Urinary bladder (tissue), 4 donors: Measurements from ENCODE around the gene DMRTB1. TPM values are rescaled to one million over a fixed set of nuclear protein-coding genes. Genes with fewer than 3 reads are reported as not detected.

Source experiments
- DNase-seq: peaks from one replicate; pipeline ENCODE4 v3.0.0-alpha.2; 2015; ENCODE audit errors: extremely low spot score
- H3K27ac ChIP-seq: one replicate; pipeline ENCODE4 v1.5.1; 2013; ENCODE audit warnings: low read depth, mild to moderate bottlenecking, moderate library complexity
- H3K36me3 ChIP-seq: one replicate; pipeline ENCODE4 v1.6.1; 2013; ENCODE audit warnings: mild to moderate bottlenecking, moderate library complexity; ENCODE audit not compliant: insufficient read depth
- H3K4me1 ChIP-seq: one replicate; pipeline ENCODE4 v1.6.1; 2013; ENCODE audit warnings: mild to moderate bottlenecking, moderate library complexity; ENCODE audit not compliant: insufficient read depth
- H3K4me3 ChIP-seq: one replicate; pipeline ENCODE4 v1.5.1; 2013; ENCODE audit warnings: low read depth, low read length
- whole genome bisulfite sequencing: extraction: QIAGEN DNeasy Blood & Tissue Kit; methylation state at CpG from one replicate; pipeline ENCODE4 v1.1.7; 2013; 5-methylcytosine and 5-hydroxymethylcytosine counted together
- polyA plus RNA-seq: library from polyadenylated mRNA; stranded (reverse); fragments of 200-250 nt; gene quantifications from one replicate; pipeline ENCODE4 v1.2.3, GENCODE V29; 2013
- total RNA-seq: library from RNA; depleted of rRNA; stranded (reverse); fragments of >200 nt; gene quantifications from one replicate; pipeline ENCODE4 v1.2.3, GENCODE V29; 2014
- donor health status: healthy with polysubstance abuse.
- donor health status: healthy.

Gene DMRTB1
- total RNA-seq, result not detected
- not detected for polyA plus RNA-seq

DNA sequence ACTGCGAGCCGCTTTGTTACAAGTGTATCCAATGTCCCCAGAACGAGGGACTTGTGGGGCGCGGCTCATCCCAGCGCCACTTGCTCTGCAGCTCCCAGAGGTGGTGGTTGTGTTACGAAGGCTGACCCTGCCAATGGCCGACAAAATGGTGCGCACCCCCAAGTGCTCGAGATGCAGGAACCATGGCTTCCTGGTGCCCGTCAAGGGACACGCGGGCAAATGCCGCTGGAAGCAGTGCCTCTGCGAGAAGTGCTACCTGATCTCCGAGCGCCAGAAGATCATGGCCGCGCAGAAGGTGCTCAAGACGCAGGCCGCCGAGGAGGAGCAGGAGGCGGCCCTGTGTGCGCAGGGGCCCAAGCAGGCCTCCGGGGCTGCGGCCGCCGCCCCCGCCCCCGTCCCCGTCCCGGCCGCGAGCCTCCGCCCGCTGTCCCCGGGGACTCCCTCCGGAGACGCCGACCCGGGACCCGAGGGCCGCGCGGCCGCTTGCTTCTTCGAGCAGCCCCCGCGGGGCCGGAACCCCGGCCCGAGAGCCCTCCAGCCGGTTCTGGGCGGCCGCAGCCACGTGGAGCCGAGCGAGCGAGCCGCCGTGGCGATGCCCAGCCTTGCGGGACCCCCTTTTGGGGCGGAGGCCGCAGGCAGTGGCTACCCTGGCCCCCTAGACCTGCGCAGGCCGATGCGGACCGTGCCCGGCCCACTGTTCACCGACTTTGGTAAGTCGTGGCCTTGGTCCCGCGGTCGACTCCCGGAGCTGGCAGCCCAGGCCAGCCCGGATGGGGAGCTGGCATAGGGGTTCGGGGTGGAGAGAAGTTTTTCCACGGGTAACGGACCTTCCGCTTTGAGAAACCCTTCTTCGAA is at the start of gene DMRTB1:
TSS of gene DMRTB1 (plus strand) at position 79 of the 855 bp plus-strand sequence. CDS start at position 134, 55 bp downstream.
- no peaks in the 10 kb centered on the region for H3K36me3 ChIP-seq
- no peak for DNase-seq
- H3K4me1 ChIP-seq, result no peaks in the 10 kb centered on the region
- H3K27ac ChIP-seq, result no peak within 1 kb of the TSS
- H3K4me3 ChIP-seq, result no peak within 1 kb of the TSS
- 95% methylated on average over 82 of the region's 82 CpGs for WGBS

DNA sequence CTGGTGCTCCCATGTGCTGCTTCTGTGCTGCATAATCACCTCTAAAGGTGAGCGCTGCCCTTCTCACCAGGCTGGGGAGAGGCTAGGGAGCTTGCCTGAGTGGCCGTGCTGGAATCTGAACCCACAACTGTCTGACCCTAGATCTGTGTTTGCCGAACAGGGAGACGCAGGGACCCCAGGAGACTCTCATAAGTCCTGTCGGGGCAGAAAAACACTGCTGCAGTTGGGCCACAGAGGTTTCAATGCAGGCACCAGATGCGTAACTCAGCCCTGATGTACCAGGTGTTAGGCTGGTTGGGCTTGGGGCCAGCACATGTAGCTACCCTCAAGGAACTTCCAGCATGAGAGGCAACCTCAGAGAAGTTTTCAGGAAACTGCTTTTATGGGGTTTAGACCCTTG is 49.5 kb upstream of the DMRTB1 start:
- Histone ChIP-seq H3K4me3 (no peak overlapping the region), H3K4me1 (no peaks in the 10 kb centered on the region), H3K27ac (no peak overlapping the region), H3K36me3 (no peaks in the 10 kb centered on the region)
- DNase-seq, result no peak
- 83% methylated on average over 6 of the region's 6 CpGs for WGBS

DNA sequence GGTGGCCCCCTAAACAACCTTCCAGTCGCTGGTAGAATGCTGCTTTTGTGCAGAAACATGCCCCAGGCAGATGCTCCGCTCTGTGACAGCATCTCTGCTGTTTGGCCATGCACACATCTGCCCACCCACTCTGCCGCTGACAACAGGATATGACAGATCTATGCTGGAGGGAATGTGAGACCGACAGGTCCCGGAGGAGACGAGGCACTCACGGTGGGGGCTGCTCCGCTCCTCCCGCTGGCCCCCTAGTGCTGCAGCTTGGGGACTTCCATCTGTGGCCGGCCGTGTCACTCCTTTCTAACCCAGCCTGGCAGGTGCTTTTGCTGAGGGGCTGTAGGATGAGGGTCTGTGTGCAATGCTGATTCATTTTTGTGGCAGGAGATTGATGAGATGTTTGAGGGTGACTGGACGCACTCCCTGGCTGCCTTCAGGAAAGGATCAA is 49.1 kb upstream of the DMRTB1 start:
- 48% methylated on average over 12 of the region's 12 CpGs for WGBS
- DNase-seq, result no peak
- H3K27ac ChIP-seq, result no peak overlapping the region
- H3K4me3 ChIP-seq, result no peak overlapping the region
- H3K36me3 ChIP-seq, result no peaks in the 10 kb centered on the region
- no peaks in the 10 kb centered on the region for H3K4me1 ChIP-seq

DNA sequence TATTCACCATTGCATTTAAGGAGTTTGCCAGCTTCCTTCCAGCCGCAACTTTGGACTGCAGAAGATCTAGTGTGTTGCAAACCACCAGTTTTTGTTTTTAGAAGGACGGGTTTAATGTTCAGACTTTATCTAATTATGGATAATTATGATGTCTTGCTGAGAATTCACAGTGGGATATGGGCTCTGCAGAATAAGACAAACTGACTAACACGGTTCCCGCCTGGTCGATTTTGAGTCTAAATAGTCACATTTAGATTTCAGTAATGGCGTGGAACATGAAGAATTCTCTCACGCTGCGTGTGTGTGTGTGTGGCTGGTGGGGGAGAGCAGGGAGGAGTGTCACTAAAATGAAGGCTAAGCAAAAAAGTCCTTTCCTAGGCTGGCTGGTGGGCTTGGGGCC is 48.5 kb upstream of the DMRTB1 start:
- WGBS, result 83% methylated on average over 8 of the region's 8 CpGs
- H3K27ac ChIP-seq, result no peak overlapping the region
- no peak overlapping the region for H3K4me3 ChIP-seq
- no peaks in the 10 kb centered on the region for H3K36me3 ChIP-seq
- no peak for DNase-seq
- H3K4me1 ChIP-seq, result no peaks in the 10 kb centered on the region

DNA sequence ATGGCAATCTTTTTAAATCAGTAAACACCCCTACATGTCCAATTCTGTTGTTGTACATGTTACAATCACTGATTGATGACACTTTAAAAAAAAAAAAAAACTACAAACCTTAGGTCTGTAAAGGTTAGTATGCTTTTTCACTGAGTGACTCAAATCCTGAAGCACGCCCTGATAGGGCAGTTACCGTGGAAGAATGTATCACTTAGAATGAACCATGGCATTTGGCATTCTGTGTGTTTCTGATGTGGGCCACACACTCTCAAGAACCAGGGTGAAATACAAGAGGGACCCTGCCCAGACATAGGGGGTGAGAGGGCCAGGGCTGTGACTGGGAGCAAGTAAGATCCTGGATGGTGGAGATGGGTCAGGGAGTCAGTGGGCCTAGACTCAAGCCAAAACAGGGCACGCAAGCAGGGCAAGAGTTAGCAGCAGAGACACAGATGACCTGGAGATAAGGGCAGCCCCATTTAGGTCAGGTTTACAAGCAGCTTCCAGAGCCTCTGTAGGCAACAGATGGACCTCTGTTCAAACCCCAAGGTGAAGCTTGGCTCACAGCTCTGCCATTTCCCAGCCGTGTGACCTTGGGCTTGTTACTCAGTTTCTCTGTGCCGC is 47.6 kb upstream of the DMRTB1 start:
- no peaks in the 10 kb centered on the region for H3K4me1 ChIP-seq
- no peak for DNase-seq

DNA sequence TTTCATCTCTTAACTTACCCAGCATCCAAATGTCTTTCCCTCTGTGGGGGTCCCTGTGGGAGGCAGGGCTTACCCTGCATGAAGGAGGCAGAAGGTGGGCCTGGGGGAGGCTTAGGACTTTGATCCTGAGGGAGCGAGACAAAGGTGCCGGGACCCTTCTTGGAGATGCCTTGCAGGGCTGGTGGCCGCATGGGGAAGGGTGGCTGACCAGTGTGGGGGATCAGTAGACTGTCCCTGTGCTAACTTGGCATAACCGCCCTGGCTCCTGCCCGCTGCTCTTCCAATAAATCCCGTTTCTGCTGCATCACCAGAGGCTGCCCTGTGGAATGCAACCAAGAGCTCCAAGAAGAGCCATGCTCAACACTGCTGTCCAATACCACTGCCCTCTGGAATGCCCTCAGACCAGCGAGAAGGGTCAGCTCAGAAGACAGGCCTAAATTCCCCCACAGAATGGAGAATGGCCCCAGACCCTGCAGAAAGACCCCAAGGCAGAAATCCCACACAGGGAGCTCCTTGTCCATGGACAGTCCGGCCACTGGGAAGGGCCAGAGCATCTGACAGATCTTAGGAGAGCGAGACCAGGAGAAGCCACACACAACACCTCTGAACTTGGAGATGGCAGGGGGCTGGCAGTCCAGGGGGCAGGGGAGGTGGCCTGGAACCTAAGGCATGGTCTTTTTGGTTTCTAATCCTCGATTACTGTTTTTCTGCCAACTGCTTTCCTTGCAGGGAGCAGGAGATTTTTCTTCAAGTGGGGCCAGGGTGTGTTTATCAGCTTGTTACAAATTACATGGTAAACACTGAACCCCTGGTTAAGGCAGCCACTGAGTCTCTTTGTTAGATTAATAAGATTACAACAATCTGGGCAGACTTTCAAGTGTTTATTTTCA is 46.7 kb upstream of the DMRTB1 start:
- Histone ChIP-seq H3K4me3 (no peak overlapping the region), H3K4me1 (no peaks in the 10 kb centered on the region), H3K27ac (no peak overlapping the region), H3K36me3 (no peaks in the 10 kb centered on the region)
- WGBS, result 89% methylated on average over 10 of the region's 10 CpGs
- no peak for DNase-seq

More for the DNA sequence above, 47.6 kb upstream of the DMRTB1 start:
- H3K27ac ChIP-seq, result no peak overlapping the region
- 81% methylated on average over 5 of the region's 5 CpGs for WGBS
- H3K36me3 ChIP-seq, result no peaks in the 10 kb centered on the region
- no peak overlapping the region for H3K4me3 ChIP-seq

DNA sequence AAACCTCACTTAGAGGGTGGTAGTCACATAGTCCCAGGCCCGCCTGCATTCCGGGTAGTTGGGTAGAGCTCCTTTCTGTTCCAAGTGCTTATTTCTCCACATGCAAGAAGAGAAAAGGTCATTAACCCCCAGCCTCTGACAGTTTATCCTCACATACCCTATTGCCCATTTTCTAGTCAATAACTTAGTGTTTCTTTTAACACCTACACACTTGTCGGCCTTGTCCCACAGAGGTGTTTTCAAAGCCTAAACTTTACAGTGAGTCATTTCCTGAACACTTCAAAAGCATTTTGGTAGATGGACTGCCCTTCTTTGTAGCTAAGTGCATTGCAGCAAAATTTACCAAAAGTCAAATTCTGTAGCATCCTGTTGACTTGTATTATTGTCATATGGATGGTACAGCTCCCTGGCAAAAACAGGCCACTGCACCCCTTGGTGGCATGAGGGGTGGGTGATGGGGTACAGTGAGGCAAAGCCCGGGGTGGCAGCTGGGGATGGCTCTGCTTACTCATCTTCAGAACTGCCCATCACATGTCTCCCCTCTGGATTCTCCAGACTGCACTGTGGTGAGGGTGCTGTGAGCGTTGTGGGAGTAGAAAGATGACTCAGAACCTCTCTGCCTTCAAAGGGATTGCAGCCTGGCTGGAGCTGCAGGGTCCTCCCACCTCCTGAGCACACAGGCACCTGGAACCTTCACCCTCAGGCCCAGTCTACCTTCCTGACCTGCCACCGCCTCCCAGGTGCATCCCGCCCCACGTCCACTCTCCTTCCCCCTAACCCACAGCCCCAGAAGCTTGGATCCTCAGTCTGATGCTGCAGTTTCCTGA is 45.8 kb upstream of the DMRTB1 start:
- H3K4me3 ChIP-seq, result no peak overlapping the region
- H3K36me3 ChIP-seq, result no peaks in the 10 kb centered on the region
- WGBS, result 71% methylated on average over 8 of the region's 8 CpGs
- no peak for DNase-seq
- H3K4me1 ChIP-seq, result no peaks in the 10 kb centered on the region
- H3K27ac ChIP-seq, result no peak overlapping the region

DNA sequence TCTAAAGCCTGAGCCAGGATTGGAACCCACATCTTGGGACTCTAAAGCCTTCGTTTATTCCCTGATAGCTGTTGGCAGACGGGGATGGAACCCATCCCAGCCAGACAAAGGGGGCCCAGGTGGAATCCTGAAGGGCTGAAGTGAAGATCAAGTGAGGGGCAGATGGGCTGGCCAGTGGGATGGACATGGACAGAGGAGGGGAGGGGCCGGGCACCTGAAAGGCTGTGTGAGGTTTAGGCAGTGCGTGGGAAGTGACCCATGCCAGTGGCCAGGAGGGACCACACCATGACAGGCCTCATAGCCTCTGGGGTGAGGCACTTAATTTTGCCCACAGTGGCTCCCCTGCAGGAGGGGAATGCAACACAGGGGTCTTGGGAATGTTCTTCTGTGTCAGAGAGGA is 44.6 kb upstream of the DMRTB1 start:
- no peak overlapping the region for H3K27ac ChIP-seq
- H3K36me3 ChIP-seq, result no peaks in the 10 kb centered on the region
- DNase-seq, result no peak
- H3K4me3 ChIP-seq, result no peak overlapping the region
- 80% methylated on average over 4 of the region's 4 CpGs for WGBS
- H3K4me1 ChIP-seq, result no peaks in the 10 kb centered on the region

DNA sequence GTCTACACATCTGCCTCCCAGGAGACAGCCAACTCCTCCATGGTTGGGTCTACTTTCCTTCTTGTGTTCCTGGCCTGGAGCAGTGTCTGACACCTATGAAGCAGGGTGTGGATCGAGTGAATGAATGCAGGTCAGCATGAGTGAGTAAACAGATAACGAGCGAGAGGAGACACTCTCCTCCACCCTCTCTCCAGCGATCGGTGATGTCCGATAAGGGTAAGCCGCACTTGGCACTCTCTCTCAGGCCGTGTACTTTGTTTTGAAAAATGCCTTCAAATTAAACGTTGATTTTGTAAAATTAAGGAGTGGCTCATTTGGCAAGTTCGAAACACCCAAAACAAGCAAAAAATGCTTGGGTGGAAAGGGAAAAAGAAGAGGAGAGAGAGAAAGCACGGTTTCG is 43.8 kb upstream of the DMRTB1 start:
- WGBS, result 83% methylated on average over 12 of the region's 12 CpGs

DNA sequence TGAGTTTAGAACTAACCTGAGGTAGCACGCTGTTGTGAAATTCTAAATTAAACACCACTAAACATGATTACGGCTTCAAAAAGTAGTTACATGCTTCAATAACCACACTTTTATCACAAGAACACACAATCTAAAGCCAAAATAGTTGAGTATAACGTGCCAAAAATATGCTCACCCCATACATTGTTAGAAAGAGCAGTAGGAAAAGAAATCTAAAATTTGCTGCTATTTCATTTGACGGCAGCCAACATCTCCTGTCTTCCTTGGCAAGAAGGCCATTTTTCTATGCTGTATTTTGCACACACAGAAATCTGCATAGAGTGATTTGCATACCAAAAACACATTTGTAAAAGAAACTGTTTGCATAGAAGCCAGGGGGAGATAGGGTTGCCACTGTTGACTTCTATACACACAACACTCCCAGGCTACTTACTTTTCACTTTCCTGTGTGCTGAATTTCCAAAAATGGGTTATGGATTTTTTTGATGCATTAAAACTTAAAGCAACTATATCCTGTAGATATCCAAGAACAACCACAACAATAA is 42.9 kb upstream of the DMRTB1 start:
- Histone ChIP-seq H3K27ac (no peak overlapping the region), H3K36me3 (no peaks in the 10 kb centered on the region), H3K4me3 (no peak overlapping the region), H3K4me1 (no peaks in the 10 kb centered on the region)
- 58% methylated on average over 4 of the region's 4 CpGs for WGBS
- DNase-seq, result no peak

More for the DNA sequence above, 43.8 kb upstream of the DMRTB1 start:
- H3K27ac ChIP-seq, result no peak overlapping the region
- H3K36me3 ChIP-seq, result no peaks in the 10 kb centered on the region
- no peak for DNase-seq
- no peaks in the 10 kb centered on the region for H3K4me1 ChIP-seq
- no peak overlapping the region for H3K4me3 ChIP-seq

DNA sequence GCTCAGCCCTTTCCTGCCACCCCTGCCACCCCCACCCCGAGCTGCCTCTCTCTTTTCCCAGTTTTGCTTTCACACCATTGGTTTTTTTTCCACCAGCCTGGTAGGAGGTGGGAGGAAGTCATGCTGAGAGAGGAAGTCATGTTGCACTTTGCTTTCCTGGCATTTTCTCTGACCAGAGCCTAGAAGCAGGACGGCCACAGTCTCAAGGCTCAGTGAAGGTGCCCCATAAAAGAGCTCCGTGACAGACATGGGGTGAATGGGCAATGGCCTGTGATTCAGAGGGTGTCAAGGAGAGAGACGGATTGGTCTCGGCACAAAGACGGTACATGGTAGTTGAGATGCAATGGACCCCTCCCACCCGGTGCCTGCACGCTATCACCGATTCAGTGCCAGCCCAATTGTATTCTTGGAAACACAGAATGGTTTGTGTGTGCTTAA is 42.1 kb upstream of the DMRTB1 start:
- no peak overlapping the region for H3K27ac ChIP-seq
- no peak for DNase-seq

DNA sequence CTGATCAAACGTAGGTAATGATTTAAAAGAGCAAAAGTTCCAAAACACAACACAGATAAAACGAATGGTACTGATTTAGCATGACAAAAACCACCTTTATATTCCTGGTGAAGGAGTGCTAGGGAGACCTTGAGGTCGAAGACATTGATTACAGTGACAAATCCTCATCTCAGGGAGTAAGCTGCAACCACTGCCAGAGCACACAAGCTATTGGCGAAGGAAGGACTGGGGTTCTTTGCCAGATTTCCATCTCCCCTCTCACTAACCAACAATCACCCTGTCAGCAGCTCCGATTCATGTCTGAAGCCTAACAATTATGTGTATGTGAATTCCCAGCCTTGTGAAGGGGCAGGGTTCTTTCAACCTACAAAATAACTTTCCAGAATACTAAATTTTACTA is 40.2 kb upstream of the DMRTB1 start:
- WGBS, result 30% methylated on average over 5 of the region's 5 CpGs
- no peak for DNase-seq
- Histone ChIP-seq H3K27ac (no peak overlapping the region), H3K4me1 (no peaks in the 10 kb centered on the region), H3K4me3 (no peak overlapping the region), H3K36me3 (no peaks in the 10 kb centered on the region)

More for the DNA sequence above, 42.1 kb upstream of the DMRTB1 start:
- Histone ChIP-seq H3K4me1 (no peaks in the 10 kb centered on the region), H3K4me3 (no peak overlapping the region), H3K36me3 (no peaks in the 10 kb centered on the region)
- 42% methylated on average over 9 of the region's 9 CpGs for WGBS
